Panc1 (cell line): ENCODE data around the gene PDLIM4. TPM values are rescaled to one million over a fixed set of nuclear protein-coding genes. Genes with fewer than 3 reads are reported as not detected.

Experiments
- ATAC-seq: fragments of 200-7000 bp; cut with Tn5 transposase; 2 replicates; pipeline ENCODE4 v1.9.1; 2020; ENCODE audit warnings: mild to moderate bottlenecking, moderate library complexity
- BruUV-seq: library from RNA; stranded (reverse); fragments of 400-500 nt; replicated peaks from 2 replicates; lab custom pipeline; 2021; lab: Mats Ljungman, UMichigan
- CTCF ChIA-PET: fragments of 300-600 bp; sonication (Branson Sonifier 250); formaldehyde crosslinking; loops from one replicate; lab custom pipeline; 2022; ENCODE audit warnings: antibody characterized with exemption; lab: Charles Lee
- POLR2A ChIA-PET: fragments of 300-600 bp; sonication (Branson Sonifier 250); formaldehyde crosslinking; loops from one replicate; lab custom pipeline; 2022; ENCODE audit warnings: antibody characterized with exemption; lab: Charles Lee
- DNase-seq: peaks from one replicate; pipeline ENCODE4 v3.0.0-alpha.2; 2010; ENCODE audit warnings: low read depth, low spot score
- H3K27ac ChIP-seq: 2 replicates; pipeline ENCODE4 v1.5.1; 2011; ENCODE audit warnings: mild to moderate bottlenecking, low read length, inconsistent platforms
- H3K27me3 ChIP-seq: fragments of 200-500 bp; sonication (Bioruptor generic); 2 replicates; pipeline ENCODE4 v1.6.0; 2014; ENCODE audit warnings: low read length, inconsistent platforms; ENCODE audit not compliant: control insufficient read depth, insufficient read depth
- H3K36me3 ChIP-seq: fragments of 200-500 bp; sonication (Bioruptor generic); 2 replicates; pipeline ENCODE4 v1.5.1; 2014; ENCODE audit warnings: inconsistent platforms, mild to moderate bottlenecking, low read length, moderate library complexity; ENCODE audit not compliant: control insufficient read depth, insufficient read depth
- H3K4me1 ChIP-seq: 2 replicates; pipeline ENCODE4 v1.5.1; 2011; ENCODE audit warnings: inconsistent platforms, mild to moderate bottlenecking, low read length, moderate library complexity; ENCODE audit not compliant: control insufficient read depth, insufficient read depth
- H3K4me3 ChIP-seq, 2 experiments: 2 replicates each; pipeline ENCODE4 v1.5.1; 2011 to 2012; ENCODE audit warnings: low read depth in 2 of 2, low read length in 2 of 2, mild to moderate bottlenecking in 2 of 2, inconsistent platforms in 1 of 2, moderate library complexity in 1 of 2
- H3K9me3 ChIP-seq: fragments of 200-500 bp; sonication (Bioruptor generic); 2 replicates; pipeline ENCODE4 v1.5.1; 2014; ENCODE audit warnings: low read depth, mild to moderate bottlenecking, inconsistent platforms, low read length, moderate library complexity; ENCODE audit not compliant: control insufficient read depth, insufficient read depth
- POLR2AphosphoS5 ChIP-seq: IDR thresholded peaks from 2 replicates; pipeline ENCODE4 v1.6.1; 2012; ENCODE audit warnings: mild to moderate bottlenecking, low read depth, low read length, moderate library complexity
- SIN3A ChIP-seq: IDR thresholded peaks from 2 replicates; pipeline ENCODE4 v1.6.1; 2012; ENCODE audit warnings: low read depth, mild to moderate bottlenecking, low read length, moderate library complexity, borderline replicate concordance; ENCODE audit not compliant: insufficient read depth
- TCF7L2 ChIP-seq: IDR thresholded peaks from 2 replicates; pipeline ENCODE4 v1.6.1; 2011; ENCODE audit warnings: mild to moderate bottlenecking, low read depth, low read length, inconsistent platforms
- in situ Hi-C: cut with HindIII; loops from 2 replicates; pipeline ENCODE4 v1.10.0; 2016; ENCODE audit warnings: low sequenced_read_pairs, low pct_unique_long_range_greater_than_20kb
- intact Hi-C: fragments of 100-400 bp; cut with micrococcal nuclease; formaldehyde crosslinking; loops from one replicate; pipeline ENCODE4 v1.10.0; 2022; ENCODE audit not compliant: unreplicated experiment
- total RNA-seq: library from RNA; stranded (reverse); gene quantifications from one replicate; pipeline ENCODE4 v1.2.1, GENCODE V29; 2021; ENCODE audit not compliant: unreplicated experiment
- TF ChIP-seq, protein P1 (sequence below): fragments of 450-650 bp; IDR thresholded peaks from 2 replicates; pipeline ENCODE4 v1.5.1; 2017; ENCODE audit warnings: mild to moderate bottlenecking
- TF ChIP-seq, protein P2 (sequence below), 2 experiments: IDR thresholded peaks; 2 replicates each; pipeline ENCODE4 v1.6.1; 2011 to 2012; ENCODE audit warnings: low read depth in 2 of 2, control low read depth in 1 of 2, low read length in 1 of 2, mild to moderate bottlenecking in 1 of 2, moderate library complexity in 1 of 2; ENCODE audit not compliant: insufficient read depth in 1 of 2

The PDLIM4 gene
- total RNA-seq, 1 experiment from 2014 or later = 9.9 TPM

DNA sequence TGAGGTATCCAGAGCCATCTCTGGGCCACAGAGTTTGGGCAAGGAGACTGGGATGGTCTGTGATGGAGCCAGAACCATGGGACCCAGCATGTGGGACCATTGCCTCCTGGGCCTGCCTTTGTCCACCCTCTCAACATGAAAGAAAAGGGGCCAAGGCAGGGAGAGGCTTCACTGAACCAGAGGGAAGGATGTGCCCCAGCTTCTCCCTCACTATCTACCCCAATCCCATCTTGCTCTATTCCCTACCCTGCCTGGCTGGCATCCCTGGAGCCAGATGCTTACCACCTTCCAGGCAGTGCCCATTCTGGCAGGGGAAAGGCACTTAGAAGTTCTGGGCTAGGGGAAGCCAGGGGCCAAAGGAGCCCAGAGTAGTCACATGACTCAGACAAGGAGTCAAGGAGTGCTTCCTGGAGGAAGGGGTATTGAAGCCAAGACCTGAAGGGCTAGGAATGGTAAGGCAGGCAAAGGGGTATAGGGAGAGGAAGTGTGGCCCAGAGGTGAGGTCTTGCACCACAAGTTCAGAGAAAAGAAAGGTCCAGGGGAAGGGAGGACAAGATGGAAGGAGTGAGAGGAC, 9.8 kb downstream of the PDLIM4 start:
- BruUV-seq = no TSS peak
- no peak for DNase-seq
- H3K4me1 ChIP-seq = peaks cover 2% of the 10 kb centered on the region; the same call in 1 of the 2 replicates
- POLR2A ChIA-PET = no interaction called here
- ATAC-seq = no peak
- H3K4me3 ChIP-seq = no peak overlapping the region
- TF ChIP-seq, protein P1, sequence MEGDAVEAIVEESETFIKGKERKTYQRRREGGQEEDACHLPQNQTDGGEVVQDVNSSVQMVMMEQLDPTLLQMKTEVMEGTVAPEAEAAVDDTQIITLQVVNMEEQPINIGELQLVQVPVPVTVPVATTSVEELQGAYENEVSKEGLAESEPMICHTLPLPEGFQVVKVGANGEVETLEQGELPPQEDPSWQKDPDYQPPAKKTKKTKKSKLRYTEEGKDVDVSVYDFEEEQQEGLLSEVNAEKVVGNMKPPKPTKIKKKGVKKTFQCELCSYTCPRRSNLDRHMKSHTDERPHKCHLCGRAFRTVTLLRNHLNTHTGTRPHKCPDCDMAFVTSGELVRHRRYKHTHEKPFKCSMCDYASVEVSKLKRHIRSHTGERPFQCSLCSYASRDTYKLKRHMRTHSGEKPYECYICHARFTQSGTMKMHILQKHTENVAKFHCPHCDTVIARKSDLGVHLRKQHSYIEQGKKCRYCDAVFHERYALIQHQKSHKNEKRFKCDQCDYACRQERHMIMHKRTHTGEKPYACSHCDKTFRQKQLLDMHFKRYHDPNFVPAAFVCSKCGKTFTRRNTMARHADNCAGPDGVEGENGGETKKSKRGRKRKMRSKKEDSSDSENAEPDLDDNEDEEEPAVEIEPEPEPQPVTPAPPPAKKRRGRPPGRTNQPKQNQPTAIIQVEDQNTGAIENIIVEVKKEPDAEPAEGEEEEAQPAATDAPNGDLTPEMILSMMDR = no peak
- TF ChIP-seq TCF7L2 (no peak), SIN3A (no peak), POLR2AphosphoS5 (no peak)
- TF ChIP-seq, protein P2, sequence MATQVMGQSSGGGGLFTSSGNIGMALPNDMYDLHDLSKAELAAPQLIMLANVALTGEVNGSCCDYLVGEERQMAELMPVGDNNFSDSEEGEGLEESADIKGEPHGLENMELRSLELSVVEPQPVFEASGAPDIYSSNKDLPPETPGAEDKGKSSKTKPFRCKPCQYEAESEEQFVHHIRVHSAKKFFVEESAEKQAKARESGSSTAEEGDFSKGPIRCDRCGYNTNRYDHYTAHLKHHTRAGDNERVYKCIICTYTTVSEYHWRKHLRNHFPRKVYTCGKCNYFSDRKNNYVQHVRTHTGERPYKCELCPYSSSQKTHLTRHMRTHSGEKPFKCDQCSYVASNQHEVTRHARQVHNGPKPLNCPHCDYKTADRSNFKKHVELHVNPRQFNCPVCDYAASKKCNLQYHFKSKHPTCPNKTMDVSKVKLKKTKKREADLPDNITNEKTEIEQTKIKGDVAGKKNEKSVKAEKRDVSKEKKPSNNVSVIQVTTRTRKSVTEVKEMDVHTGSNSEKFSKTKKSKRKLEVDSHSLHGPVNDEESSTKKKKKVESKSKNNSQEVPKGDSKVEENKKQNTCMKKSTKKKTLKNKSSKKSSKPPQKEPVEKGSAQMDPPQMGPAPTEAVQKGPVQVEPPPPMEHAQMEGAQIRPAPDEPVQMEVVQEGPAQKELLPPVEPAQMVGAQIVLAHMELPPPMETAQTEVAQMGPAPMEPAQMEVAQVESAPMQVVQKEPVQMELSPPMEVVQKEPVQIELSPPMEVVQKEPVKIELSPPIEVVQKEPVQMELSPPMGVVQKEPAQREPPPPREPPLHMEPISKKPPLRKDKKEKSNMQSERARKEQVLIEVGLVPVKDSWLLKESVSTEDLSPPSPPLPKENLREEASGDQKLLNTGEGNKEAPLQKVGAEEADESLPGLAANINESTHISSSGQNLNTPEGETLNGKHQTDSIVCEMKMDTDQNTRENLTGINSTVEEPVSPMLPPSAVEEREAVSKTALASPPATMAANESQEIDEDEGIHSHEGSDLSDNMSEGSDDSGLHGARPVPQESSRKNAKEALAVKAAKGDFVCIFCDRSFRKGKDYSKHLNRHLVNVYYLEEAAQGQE (IDR thresholded peaks at IDR 0.05; ENCODE audit: insufficient read depth in 1 of 2, low read depth in 2 of 2, low read length in 1 of 2) = no peak
- CTCF ChIA-PET = no interaction called here
- H3K27me3 ChIP-seq = no peaks in the 10 kb centered on the region
- H3K36me3 ChIP-seq = no peaks in the 10 kb centered on the region
- no peak overlapping the region for H3K27ac ChIP-seq
- intact Hi-C loops (no loop called here), in situ Hi-C loops (no loop called here)
- H3K9me3 ChIP-seq = no peaks in the 10 kb centered on the region

DNA sequence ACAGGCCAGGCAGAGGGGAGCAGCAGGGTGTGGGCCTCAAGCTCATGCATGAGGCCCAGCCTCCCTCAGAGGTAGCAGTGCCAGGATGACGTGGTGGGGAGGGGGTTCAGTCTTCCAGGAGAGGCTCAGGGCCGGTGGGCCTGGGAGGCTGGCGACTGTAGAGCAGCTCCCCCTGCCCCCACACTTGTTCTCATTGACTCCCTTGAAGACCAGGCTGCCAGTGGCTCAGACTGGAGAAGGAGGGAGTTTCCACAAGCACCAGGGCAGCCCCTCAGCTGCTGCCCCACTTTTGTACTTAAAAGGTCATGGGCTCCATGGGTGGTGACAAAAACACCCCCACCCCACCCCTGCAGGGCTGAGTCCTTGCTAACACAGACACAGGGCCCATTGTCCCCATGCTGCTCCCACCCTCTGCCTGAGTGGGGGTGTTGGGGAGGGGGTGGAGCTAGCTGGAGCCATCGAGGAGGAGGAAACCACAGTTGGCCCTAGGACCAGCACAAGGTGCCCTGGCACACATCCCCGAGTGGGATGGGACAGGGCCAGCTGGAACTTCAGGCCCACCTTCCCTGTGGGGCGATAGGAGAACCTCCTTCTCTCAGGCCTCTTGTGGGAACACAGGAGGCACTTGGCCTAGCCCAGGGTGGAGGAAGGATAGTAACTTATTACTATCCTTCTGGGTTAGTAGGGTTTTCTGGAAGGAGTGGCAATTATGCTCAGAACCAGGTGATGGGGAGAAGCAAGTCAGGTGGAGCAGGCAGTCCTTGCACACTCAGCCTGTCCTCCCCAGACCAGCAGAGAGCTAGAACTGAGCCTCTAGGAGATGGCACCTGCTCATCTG, 10.7 kb downstream of the PDLIM4 start:
- in situ Hi-C loops = no loop called here
- TF ChIP-seq TCF7L2 (no peak), POLR2AphosphoS5 (no peak), SIN3A (no peak)
- TF ChIP-seq, protein P1 = no peak
- TF ChIP-seq, protein P2 (IDR thresholded peaks at IDR 0.05; ENCODE audit: insufficient read depth in 1 of 2, low read depth in 2 of 2, low read length in 1 of 2) = no peak
- no peaks in the 10 kb centered on the region for H3K27me3 ChIP-seq
- no peak overlapping the region for H3K27ac ChIP-seq
- peaks cover 6% of the 10 kb centered on the region for H3K4me1 ChIP-seq
- ATAC-seq = no peak
- CTCF ChIA-PET = no interaction called here
- H3K9me3 ChIP-seq = no peaks in the 10 kb centered on the region
- H3K4me3 ChIP-seq = no peak overlapping the region
- H3K36me3 ChIP-seq = no peaks in the 10 kb centered on the region
- intact Hi-C loops = no loop called here
- POLR2A ChIA-PET = interaction anchor here (0.5 to 0.6 kb wide), 3 partner anchors 224 to 967 kb away, joined by 3 to 7 read pairs (median 5); no protein-coding TSS in a partner anchor
- no peak for DNase-seq
- no TSS peak for BruUV-seq
